Stimulated activated naive CD8-positive, alpha-beta T cell treated with anti-CD3 and anti-CD28 coated beads, Interleukin-15, Interleukin-2, amounts not matched to agents 100 ng/mL and 50 ng/mL, for 24 hours (primary cell): ENCODE measurements around the gene SH3PXD2A.
"Not testable (repeated sequence)": the region's sequence is repeated elsewhere in the genome, so short reads cannot be mapped to it uniquely, and the experiment has no call there.

Source experiments
- H3K27ac Mint-ChIP-seq: one replicate; pipeline ENCODE4 v1.8.0; 2021; ENCODE audit warnings: mild to moderate bottlenecking, mixed read lengths
- H3K27me3 Mint-ChIP-seq: one replicate; pipeline ENCODE4 v1.8.0; 2021; ENCODE audit warnings: mixed read lengths
- H3K36me3 Mint-ChIP-seq: one replicate; pipeline ENCODE4 v1.8.0; 2021; ENCODE audit warnings: low read depth, mixed read lengths
- H3K4me1 Mint-ChIP-seq: one replicate; pipeline ENCODE4 v1.8.0; 2021; ENCODE audit warnings: low read depth, mixed read lengths
- H3K4me3 Mint-ChIP-seq: one replicate; pipeline ENCODE4 v1.8.0; 2021; ENCODE audit warnings: mild to moderate bottlenecking, mixed read lengths
- H3K9me3 Mint-ChIP-seq: one replicate; pipeline ENCODE4 v1.8.0; 2021; ENCODE audit warnings: mixed read lengths

The SH3PXD2A gene

GRCh38 chr10:103820101-103821062 is 35.0 kb downstream of the SH3PXD2A start:
- Mint-ChIP-seq H3K4me1 (no peaks in the 10 kb centered on the region), H3K27ac (no peak overlapping the region), H3K27me3 (peaks cover 27% of the 10 kb centered on the region), H3K4me3 (no peak overlapping the region), H3K9me3 (no peaks in the 10 kb centered on the region), H3K36me3 (no peaks in the 10 kb centered on the region)

GRCh38 chr10:103819493-103819892 is 35.9 kb downstream of the SH3PXD2A start:
- no peaks in the 10 kb centered on the region for H3K36me3 Mint-ChIP-seq
- no peak overlapping the region for H3K4me3 Mint-ChIP-seq
- H3K4me1 Mint-ChIP-seq, result no peaks in the 10 kb centered on the region

GRCh38 chr10:103818765-103819374 is 36.5 kb downstream of the SH3PXD2A start:
- Mint-ChIP-seq H3K27me3 (peaks cover 27% of the 10 kb centered on the region), H3K4me1 (no peaks in the 10 kb centered on the region), H3K27ac (no peak overlapping the region), H3K9me3 (no peaks in the 10 kb centered on the region), H3K4me3 (no peak overlapping the region), H3K36me3 (no peaks in the 10 kb centered on the region)

More at GRCh38 chr10:103819493-103819892, 35.9 kb downstream of the SH3PXD2A start:
- Mint-ChIP-seq H3K27me3 (peaks cover 27% of the 10 kb centered on the region), H3K27ac (no peak overlapping the region), H3K9me3 (no peaks in the 10 kb centered on the region)

- H3K27ac Mint-ChIP-seq, result no peak overlapping the region
- no peak overlapping the region for H3K4me3 Mint-ChIP-seq
- no peaks in the 10 kb centered on the region for H3K4me1 Mint-ChIP-seq
- H3K9me3 Mint-ChIP-seq, result no peaks in the 10 kb centered on the region
- no peaks in the 10 kb centered on the region for H3K36me3 Mint-ChIP-seq
- H3K27me3 Mint-ChIP-seq, result peaks cover 27% of the 10 kb centered on the region
These were observed 37.3 kb downstream of the SH3PXD2A start for GRCh38 chr10:103818105-103818504.

GRCh38 chr10:103816431-103816830 is 38.9 kb downstream of the SH3PXD2A start:
- H3K9me3 Mint-ChIP-seq, result no peaks in the 10 kb centered on the region
- H3K36me3 Mint-ChIP-seq, result no peaks in the 10 kb centered on the region
- H3K4me1 Mint-ChIP-seq, result no peaks in the 10 kb centered on the region
- peaks cover 24% of the 10 kb centered on the region for H3K27me3 Mint-ChIP-seq
- no peak overlapping the region for H3K4me3 Mint-ChIP-seq
- no peak overlapping the region for H3K27ac Mint-ChIP-seq

- Mint-ChIP-seq H3K27ac (no peak overlapping the region), H3K4me1 (no peaks in the 10 kb centered on the region), H3K4me3 (no peak overlapping the region), H3K36me3 (no peaks in the 10 kb centered on the region), H3K9me3 (no peaks in the 10 kb centered on the region), H3K27me3 (peaks cover 22% of the 10 kb centered on the region)
These were observed 40.6 kb downstream of the SH3PXD2A start for GRCh38 chr10:103814626-103815370.

GRCh38 chr10:103814105-103814504 is 41.3 kb downstream of the SH3PXD2A start:
- Mint-ChIP-seq H3K27ac (no peak overlapping the region), H3K4me1 (no peaks in the 10 kb centered on the region), H3K9me3 (no peaks in the 10 kb centered on the region), H3K4me3 (no peak overlapping the region), H3K27me3 (peaks cover 15% of the 10 kb centered on the region), H3K36me3 (no peaks in the 10 kb centered on the region)

GRCh38 chr10:103813312-103813711 is 42.1 kb downstream of the SH3PXD2A start:
- not testable (repeated sequence) for H3K27ac Mint-ChIP-seq, H3K9me3 Mint-ChIP-seq, H3K4me1 Mint-ChIP-seq, H3K36me3 Mint-ChIP-seq, H3K27me3 Mint-ChIP-seq, H3K4me3 Mint-ChIP-seq

- Mint-ChIP-seq H3K36me3 (no peaks in the 10 kb centered on the region), H3K9me3 (no peaks in the 10 kb centered on the region), H3K27me3 (no peaks in the 10 kb centered on the region), H3K4me3 (no peak overlapping the region), H3K4me1 (no peaks in the 10 kb centered on the region), H3K27ac (no peak overlapping the region)
These were observed 42.9 kb downstream of the SH3PXD2A start for GRCh38 chr10:103812432-103812831.

- Mint-ChIP-seq H3K27me3 (no peaks in the 10 kb centered on the region), H3K27ac (no peak overlapping the region), H3K4me3 (no peak overlapping the region), H3K36me3 (no peaks in the 10 kb centered on the region), H3K9me3 (no peaks in the 10 kb centered on the region), H3K4me1 (no peaks in the 10 kb centered on the region)
These were observed 43.4 kb downstream of the SH3PXD2A start for GRCh38 chr10:103812004-103812403.

GRCh38 chr10:103811463-103811862 is 43.9 kb downstream of the SH3PXD2A start:
- no peaks in the 10 kb centered on the region for H3K36me3 Mint-ChIP-seq
- no peaks in the 10 kb centered on the region for H3K9me3 Mint-ChIP-seq
- no peak overlapping the region for H3K4me3 Mint-ChIP-seq
- no peaks in the 10 kb centered on the region for H3K4me1 Mint-ChIP-seq
- H3K27ac Mint-ChIP-seq, result no peak overlapping the region
- no peaks in the 10 kb centered on the region for H3K27me3 Mint-ChIP-seq

GRCh38 chr10:103808780-103809179 is 46.6 kb downstream of the SH3PXD2A start:
- Mint-ChIP-seq H3K27ac (no peak overlapping the region), H3K4me1 (peaks cover 7% of the 10 kb centered on the region), H3K9me3 (no peaks in the 10 kb centered on the region), H3K27me3 (no peaks in the 10 kb centered on the region), H3K4me3 (no peak overlapping the region), H3K36me3 (no peaks in the 10 kb centered on the region)

- Mint-ChIP-seq H3K27ac (no peak overlapping the region), H3K4me1 (peaks cover 10% of the 10 kb centered on the region), H3K4me3 (no peak overlapping the region), H3K9me3 (no peaks in the 10 kb centered on the region), H3K36me3 (no peaks in the 10 kb centered on the region), H3K27me3 (no peaks in the 10 kb centered on the region)
These were observed 47.4 kb downstream of the SH3PXD2A start for GRCh38 chr10:103807996-103808395.

GRCh38 chr10:103806395-103807187 is 48.8 kb downstream of the SH3PXD2A start:
- H3K27me3 Mint-ChIP-seq, result no peaks in the 10 kb centered on the region
- H3K27ac Mint-ChIP-seq, result no peak overlapping the region
- no peak overlapping the region for H3K4me3 Mint-ChIP-seq
- H3K9me3 Mint-ChIP-seq, result no peaks in the 10 kb centered on the region
- H3K4me1 Mint-ChIP-seq, result peaks cover 10% of the 10 kb centered on the region
- no peaks in the 10 kb centered on the region for H3K36me3 Mint-ChIP-seq
